Measurements from ENCODE around the gene TMPRSS7. TPM values are rescaled to one million over a fixed set of nuclear protein-coding genes. Genes with fewer than 3 reads are reported as not detected.

Gene TMPRSS7
- total and polyA plus RNA-seq, 2 of the 8 experiments (the other 6 are each of a cell fraction or from before 2014, with no cell fraction given), result not detected

- FAIRE-seq (no peak), DNase-seq (ENCODE audit: low read depth in 1 of 2, low spot score in 2 of 2) (no peak)
- H3K4me1 ChIP-seq (replicated peaks in 1 of 4; ENCODE audit: control insufficient read depth in 3 of 4, insufficient read depth in 4 of 4, low read length in 3 of 4), result peaks cover 2 to 9% (median 5%) of the 10 kb centered on the region in 4 experiments; a peak in 5 of 7 replicates
- H3K79me1 ChIP-seq (ENCODE audit: low read depth, low read length), result no peaks in the 10 kb centered on the region; the same call in 1 of the 2 replicates
- H3K27ac ChIP-seq (ENCODE audit: low read depth, low read length), result no peak overlapping the region
- no peaks in the 10 kb centered on the region for H3K79me2 ChIP-seq (ENCODE audit: control insufficient read depth in 1 of 2, insufficient read depth in 2 of 2, low read length in 2 of 2)
- no peak overlapping the region for H4K91ac ChIP-seq (replicated peaks; ENCODE audit: insufficient read length, low read length)
- H3K9me3 ChIP-seq (ENCODE audit: insufficient read depth in 2 of 2, low read depth in 1 of 2, low read length in 1 of 2), result no peaks in the 10 kb centered on the region
- H3K4me2 ChIP-seq (ENCODE audit: insufficient read depth in 1 of 2, low read depth in 2 of 2, low read length in 2 of 2), result no peak overlapping the region
- no peak overlapping the region for H2BK120ac ChIP-seq (replicated peaks; ENCODE audit: low read depth, low read length)
- no peak overlapping the region for H2BK5ac ChIP-seq (ENCODE audit: low read depth, low read length)
- WGBS, 2 experiments (ENCODE audit: extremely low coverage in 1 of 2, insufficient coverage in 1 of 2, insufficient read length in 1 of 2, insufficient replicate concordance in 2 of 2, low coverage in 1 of 2, low lambda C conversion rate in 2 of 2, missing lambda C conversion rate in 1 of 2), result 86% methylated on average over 4 of the region's 4 CpGs; no CpG with 5 or more reads in 1 of the 2 experiments
- H2BK20ac ChIP-seq (ENCODE audit: low read length), result no peak overlapping the region
- no peak overlapping the region for H4K5ac ChIP-seq (ENCODE audit: insufficient read length, low read depth, low read length)
- H3K23me2 ChIP-seq (ENCODE audit: low read depth, low read length), result no peaks in the 10 kb centered on the region
- POLR2A ChIA-PET (ENCODE audit: partially characterized antibody), result no interaction called here
- peaks cover 0 to 6% (median 1%) of the 10 kb centered on the region in 4 experiments; a peak in 2 of 8 replicates for H3K36me3 ChIP-seq (ENCODE audit: control insufficient read depth in 2 of 4, insufficient read depth in 4 of 4, low read length in 3 of 4)
- H4K20me1 ChIP-seq (replicated peaks in 1 of 2; ENCODE audit: control insufficient read depth in 1 of 2, insufficient read depth in 2 of 2, low read length in 2 of 2), result no peaks in the 10 kb centered on the region
- no peak overlapping the region for H2AFZ ChIP-seq (ENCODE audit: low read length)
- H2BK12ac ChIP-seq (ENCODE audit: low read depth, low read length), result no peak overlapping the region
- H2BK15ac ChIP-seq (ENCODE audit: low read length), result no peak overlapping the region
- H3K9ac ChIP-seq (replicated peaks in 1 of 4; ENCODE audit: extremely low read depth in 1 of 4, low read depth in 3 of 4, low read length in 3 of 4), result no peak overlapping the region
- H3K14ac ChIP-seq (ENCODE audit: insufficient read length), result no peak overlapping the region
- H3K18ac ChIP-seq (ENCODE audit: extremely low read depth, low read length), result no peak overlapping the region
- H3K27me3 ChIP-seq (replicated peaks in 1 of 4; ENCODE audit: control insufficient read depth in 3 of 4, extremely low read depth in 1 of 4, insufficient read depth in 3 of 4, low read length in 3 of 4), result no peaks in the 10 kb centered on the region
- no peak overlapping the region for H4K8ac ChIP-seq (ENCODE audit: extremely low read depth, insufficient read depth, low read length)
- H3K4me3 ChIP-seq (ENCODE audit: extremely low read depth in 1 of 4, insufficient read depth in 2 of 4, low read depth in 3 of 4, low read length in 4 of 4), result no peak overlapping the region
- no peak overlapping the region for H3K23ac ChIP-seq (ENCODE audit: insufficient read length)
- H3K56ac ChIP-seq (replicated peaks; ENCODE audit: insufficient read length, low read depth, low read length), result no peak overlapping the region
- H3K4ac ChIP-seq (replicated peaks; ENCODE audit: insufficient read length, low read depth, low read length), result no peak overlapping the region
- CTCF ChIA-PET (ENCODE audit: partially characterized antibody), result interaction anchor here (2.1 kb wide), 1 partner anchor 14 kb away, joined by 6 read pairs; no protein-coding TSS in a partner anchor
- no peak overlapping the region for H2AK5ac ChIP-seq (ENCODE audit: low read depth, low read length)
- TF ChIP-seq PHF8 (conservative IDR thresholded peaks at IDR 0.05; ENCODE audit: low read depth, low read length) (no peak), ATF2 (IDR thresholded peaks at IDR 0.05; ENCODE audit: low read length) (no peak), EP300 (IDR thresholded peaks at IDR 0.05; ENCODE audit: borderline replicate concordance in 1 of 2, low read depth in 2 of 2, low read length in 2 of 2) (no peak), EZH2 (IDR thresholded peaks at IDR 0.05; ENCODE audit: low read depth, low read length, severe bottlenecking) (no peak), KDM5A (IDR thresholded peaks at IDR 0.05; ENCODE audit: low read length) (no peak), RBBP5 (IDR thresholded peaks at IDR 0.05; ENCODE audit: borderline replicate concordance, low read depth, low read length) (no peak), E2F6 (IDR thresholded peaks at IDR 0.05) (no peak), RXRA (IDR thresholded peaks at IDR 0.05; ENCODE audit: insufficient read depth, low read depth, low read length) (no peak), KDM4A (IDR thresholded peaks at IDR 0.05; ENCODE audit: low read depth, low read length, severe bottlenecking) (no peak), SUZ12 (IDR thresholded peaks at IDR 0.05; ENCODE audit: low read length) (no peak), CHD1 (IDR thresholded peaks at IDR 0.05; ENCODE audit: low read depth, low read length) (no peak)
These were observed 62.8 kb downstream of the TMPRSS7 start for GRCh38 chr3:112097378-112097777.
